SK-N-SH treated with all-trans-retinoic acid at 6 μM for 48 hours (cell line): Measurements from ENCODE around the gene NINJ2.

Experiments used
- CSRNP3 ChIP-seq: fragments of 250-450 bp; sonication (Bioruptor Pico); IDR thresholded peaks from 2 replicates; pipeline ENCODE4 v1.5.1; 2021; ENCODE audit warnings: mild to moderate bottlenecking, moderate library complexity
- ESRRG ChIP-seq: fragments of 250-450 bp; sonication (Bioruptor Pico); IDR thresholded peaks from 2 replicates; pipeline ENCODE4 v1.6.1; 2021; ENCODE audit warnings: mild to moderate bottlenecking
- ISL1 ChIP-seq: fragments of 250-450 bp; sonication (Bioruptor Pico); IDR thresholded peaks from 2 replicates; pipeline ENCODE4 v2.1.2; 2022; ENCODE audit warnings: mild to moderate bottlenecking, moderate library complexity
- PPARA ChIP-seq: fragments of 250-450 bp; sonication (Bioruptor Pico); IDR thresholded peaks from 2 replicates; pipeline ENCODE4 v1.5.0; 2020; ENCODE audit warnings: mild to moderate bottlenecking, borderline replicate concordance
- ZFP30 ChIP-seq: fragments of 450-650 bp; formaldehyde crosslinking; IDR thresholded peaks from 2 replicates; pipeline ENCODE4 v1.5.0; 2022; ENCODE audit warnings: mild to moderate bottlenecking, moderate library complexity
- ZNF70 ChIP-seq: fragments of 450-650 bp; formaldehyde crosslinking; IDR thresholded peaks from 2 replicates; pipeline ENCODE4 v1.5.0; 2020; ENCODE audit warnings: mild to moderate bottlenecking, moderate library complexity

- TF ChIP-seq CSRNP3 (CRISPR knock-in tag) (no peak), ZNF70 (CRISPR knock-in tag) (no peak), PPARA (no peak), ISL1 (CRISPR knock-in tag) (no peak), ZFP30 (CRISPR knock-in tag) (no peak), ESRRG (CRISPR knock-in tag) (no peak)
Observed at GRCh38 chr12:678747-679712, 15.8 kb upstream of the NINJ2 start.
